Activated CD8-positive, alpha-beta T cell treated with anti-CD3 and anti-CD28 coated beads for 36 hours (primary cell): ENCODE results near the gene KCNN4. TPM values are rescaled to one million over a fixed set of nuclear protein-coding genes. Genes with fewer than 3 reads are reported as not detected.
A peak's percentile ranks its signal among the peaks of the same experiment; 100 is the strongest.
"Not testable (repeated sequence)": the region's sequence is repeated elsewhere in the genome, so short reads cannot be mapped to it uniquely, and the experiment has no call there.

Experiments used
- ATAC-seq: fragments of 200-7000 bp; cut with Tn5 transposase; one replicate; pipeline ENCODE4 v1.10.0; 2021; ENCODE audit warnings: mild to moderate bottlenecking, moderate library complexity
- CTCF ChIA-PET: fragments of 350-600 bp; sonication (Branson Sonifier 250); formaldehyde crosslinking; loops from one replicate; lab custom pipeline; 2021; ENCODE audit warnings: antibody characterized with exemption; lab: Charles Lee
- POLR2A ChIA-PET: fragments of 350-600 bp; sonication (Branson Sonifier 250); formaldehyde crosslinking; loops from one replicate; lab custom pipeline; 2021; ENCODE audit warnings: antibody characterized with exemption; lab: Charles Lee
- DNase-seq: peaks from one replicate; pipeline ENCODE4 v3.0.0-alpha.2; 2020
- H3K27ac Mint-ChIP-seq: one replicate; pipeline ENCODE4 v1.8.0; 2021; ENCODE audit warnings: mild to moderate bottlenecking, mixed read lengths
- H3K27me3 Mint-ChIP-seq: one replicate; pipeline ENCODE4 v1.8.0; 2021; ENCODE audit warnings: mixed read lengths
- H3K36me3 Mint-ChIP-seq: one replicate; pipeline ENCODE4 v1.8.0; 2021; ENCODE audit warnings: low read depth, mixed read lengths
- H3K4me1 Mint-ChIP-seq: one replicate; pipeline ENCODE4 v1.8.0; 2021; ENCODE audit warnings: low read depth, mixed read lengths
- H3K4me3 Mint-ChIP-seq: one replicate; pipeline ENCODE4 v1.8.0; 2021; ENCODE audit warnings: mild to moderate bottlenecking, moderate library complexity, mixed read lengths
- H3K9me3 Mint-ChIP-seq: one replicate; pipeline ENCODE4 v1.8.0; 2021; ENCODE audit warnings: mixed read lengths
- intact Hi-C: fragments of 100-400 bp; cut with micrococcal nuclease; formaldehyde crosslinking; loops from one replicate; pipeline ENCODE4 v1.10.0; 2022
- total RNA-seq, 2 experiments: library from RNA; stranded (reverse); gene quantifications; one replicate each; pipeline ENCODE4 v1.2.3, GENCODE V29; 2021
- TF ChIP-seq, protein P1 (sequence below): fragments of 200-600 bp; IDR thresholded peaks from one replicate; pipeline ENCODE4 v1.8.0; 2022; ENCODE audit warnings: antibody characterized with exemption, mild to moderate bottlenecking

Gene KCNN4
- total RNA-seq, 2 experiments from 2014 or later: 49.5 to 49.6 TPM

DNA sequence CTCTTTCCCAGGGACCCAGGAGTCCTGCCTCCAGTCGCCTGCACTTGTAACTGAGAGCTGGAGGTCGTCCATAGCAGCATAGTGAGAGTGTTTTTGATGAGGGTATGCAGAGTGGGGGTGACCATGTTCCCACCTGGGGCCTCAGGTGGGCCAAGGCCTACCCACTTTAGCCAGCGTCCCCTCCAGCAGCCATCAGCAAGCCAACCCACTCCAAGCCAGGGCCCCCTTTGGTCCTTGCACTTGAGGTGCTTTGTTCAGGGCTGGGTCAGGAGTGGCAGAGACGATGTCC, 14.1 kb downstream of the KCNN4 start:
- Mint-ChIP-seq H3K9me3 (no peaks in the 10 kb centered on the region), H3K4me3 (peak overlapping the region; percentile 43), H3K4me1 (peaks cover 66% of the 10 kb centered on the region), H3K36me3 (peaks cover 58% of the 10 kb centered on the region), H3K27me3 (no peaks in the 10 kb centered on the region), H3K27ac (peak overlapping the region; percentile 95)
- DNase-seq (no peak), ATAC-seq (no peak)
- intact Hi-C loops: no loop called here
- CTCF ChIA-PET: interaction anchor here (0.8 to 5.0 kb wide), 13 partner anchors 12 to 98 kb away, joined by 3 to 122 read pairs (median 4); partner anchors contain the start of genes KCNN4, PLAUR and SMG9
- POLR2A ChIA-PET: interaction anchor here (0.6 to 11.4 kb wide), 5 partner anchors 12 to 1709 kb away, joined by 3 to 147 read pairs (median 5); partner anchors contain the start of genes KCNN4 and SMG9
- TF ChIP-seq, protein P1, sequence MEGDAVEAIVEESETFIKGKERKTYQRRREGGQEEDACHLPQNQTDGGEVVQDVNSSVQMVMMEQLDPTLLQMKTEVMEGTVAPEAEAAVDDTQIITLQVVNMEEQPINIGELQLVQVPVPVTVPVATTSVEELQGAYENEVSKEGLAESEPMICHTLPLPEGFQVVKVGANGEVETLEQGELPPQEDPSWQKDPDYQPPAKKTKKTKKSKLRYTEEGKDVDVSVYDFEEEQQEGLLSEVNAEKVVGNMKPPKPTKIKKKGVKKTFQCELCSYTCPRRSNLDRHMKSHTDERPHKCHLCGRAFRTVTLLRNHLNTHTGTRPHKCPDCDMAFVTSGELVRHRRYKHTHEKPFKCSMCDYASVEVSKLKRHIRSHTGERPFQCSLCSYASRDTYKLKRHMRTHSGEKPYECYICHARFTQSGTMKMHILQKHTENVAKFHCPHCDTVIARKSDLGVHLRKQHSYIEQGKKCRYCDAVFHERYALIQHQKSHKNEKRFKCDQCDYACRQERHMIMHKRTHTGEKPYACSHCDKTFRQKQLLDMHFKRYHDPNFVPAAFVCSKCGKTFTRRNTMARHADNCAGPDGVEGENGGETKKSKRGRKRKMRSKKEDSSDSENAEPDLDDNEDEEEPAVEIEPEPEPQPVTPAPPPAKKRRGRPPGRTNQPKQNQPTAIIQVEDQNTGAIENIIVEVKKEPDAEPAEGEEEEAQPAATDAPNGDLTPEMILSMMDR: no peak

- ChIA-PET CTCF (interaction anchor here (1.0 to 5.0 kb wide), 11 partner anchors 10 to 170 kb away, joined by 3 to 122 read pairs (median 6); partner anchors contain the start of genes KCNN4, PLAUR, SMG9 and ZNF283), POLR2A (interaction anchor here (1.2 to 11.4 kb wide), 6 partner anchors 11 to 97 kb away, joined by 3 to 147 read pairs (median 5); partner anchors contain the start of genes KCNN4 and SMG9)
- TF ChIP-seq, protein P1: no peak
- ATAC-seq (peak; percentile 83), DNase-seq (peak; percentile 95)
- H3K27me3 Mint-ChIP-seq: no peaks in the 10 kb centered on the region
- peak overlapping the region; percentile 43 for H3K4me3 Mint-ChIP-seq
- peak overlapping the region; percentile 95 for H3K27ac Mint-ChIP-seq
- peaks cover 66% of the 10 kb centered on the region for H3K4me1 Mint-ChIP-seq
- intact Hi-C loops: loop anchor here (2.0 kb wide), 1 partner anchor 16 kb away; the partner anchor contains the start of gene KCNN4
- H3K9me3 Mint-ChIP-seq: no peaks in the 10 kb centered on the region
- H3K36me3 Mint-ChIP-seq: peaks cover 54% of the 10 kb centered on the region
These were observed 15.5 kb downstream of the KCNN4 start for GRCh38 chr19:43765109-43765876.

- H3K27me3 Mint-ChIP-seq, DNase-seq, ATAC-seq, H3K9me3 Mint-ChIP-seq: not testable (repeated sequence)
- intact Hi-C loops: loop anchor here (2.0 kb wide), 1 partner anchor 16 kb away; the partner anchor contains the start of gene KCNN4
- Mint-ChIP-seq H3K4me1 (peaks cover 67% of the 10 kb centered on the region), H3K27ac (peak overlapping the region; percentile 95), H3K4me3 (peak overlapping the region; percentile 43), H3K36me3 (peaks cover 49% of the 10 kb centered on the region)
- ChIA-PET CTCF (interaction anchor here (1.0 to 5.0 kb wide), 6 partner anchors 10 to 170 kb away, joined by 5 to 122 read pairs (median 22); partner anchors contain the start of genes KCNN4, PLAUR and SMG9), POLR2A (interaction anchor here (1.2 to 11.4 kb wide), 6 partner anchors 10 to 96 kb away, joined by 3 to 147 read pairs (median 5); partner anchors contain the start of genes KCNN4 and SMG9)
These were observed 16.1 kb downstream of the KCNN4 start for GRCh38 chr19:43764684-43765083.

DNA sequence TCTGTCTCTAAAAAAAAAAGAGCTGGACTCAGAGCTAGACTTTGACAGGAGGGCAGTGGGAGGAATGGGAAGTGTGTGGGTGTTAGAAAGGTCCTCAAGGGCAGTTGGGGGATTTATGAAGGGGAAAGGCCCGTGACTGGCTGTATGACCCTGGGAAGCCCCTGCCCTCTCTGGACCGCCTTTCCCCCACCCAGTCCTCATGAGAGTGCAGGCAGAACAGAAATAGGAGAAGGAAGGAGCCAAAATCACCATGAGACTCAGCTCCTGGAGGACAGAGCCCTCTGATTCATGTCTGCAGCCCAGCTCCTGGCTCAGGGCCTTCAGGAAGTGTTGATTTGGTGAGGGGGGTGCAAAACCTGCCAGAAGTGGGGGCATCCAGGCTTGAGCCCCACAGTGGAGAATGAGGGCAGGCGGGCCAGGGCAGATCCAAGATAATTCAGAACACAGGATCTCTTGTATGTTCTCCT, 17.3 kb downstream of the KCNN4 start:
- POLR2A ChIA-PET: interaction anchor here (10.5 to 11.4 kb wide), 2 partner anchors 9 to 15 kb away, joined by 137 to 147 read pairs; partner anchors contain the start of genes KCNN4 and SMG9
- peaks cover 70% of the 10 kb centered on the region for H3K4me1 Mint-ChIP-seq
- TF ChIP-seq, protein P1: no peak

DNA sequence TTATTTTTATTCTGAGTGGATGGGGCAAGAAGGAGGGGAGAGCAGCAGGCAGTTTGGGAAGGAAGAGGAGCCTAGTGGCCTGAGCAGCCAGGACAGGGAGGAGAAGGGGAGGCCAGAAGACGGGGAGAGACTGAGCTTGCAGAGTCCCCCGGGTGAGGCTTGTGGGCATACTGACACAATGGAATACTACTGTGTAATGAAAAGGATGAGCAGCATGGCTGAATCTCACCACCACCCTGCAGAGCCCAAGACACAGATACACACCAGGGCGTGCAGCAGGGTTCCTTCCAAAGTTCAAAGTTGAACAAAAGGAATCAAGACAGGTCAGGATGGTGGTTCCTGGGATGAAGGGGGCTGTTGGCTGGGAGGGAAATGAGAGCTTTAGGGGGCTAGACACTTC, 18.0 kb downstream of the KCNN4 start:
- Mint-ChIP-seq H3K9me3 (no peaks in the 10 kb centered on the region), H3K4me1 (peaks cover 64% of the 10 kb centered on the region), H3K4me3 (no peak overlapping the region), H3K27ac (peak overlapping the region; percentile 76), H3K36me3 (peaks cover 36% of the 10 kb centered on the region), H3K27me3 (no peaks in the 10 kb centered on the region)
- TF ChIP-seq, protein P1: no peak
- ChIA-PET POLR2A (interaction anchor here (0.7 to 11.4 kb wide), 3 partner anchors 9 to 46 kb away, joined by 3 to 147 read pairs (median 137); partner anchors contain the start of genes KCNN4 and SMG9), CTCF (interaction anchor here (1.8 to 3.7 kb wide), 3 partner anchors 16 to 94 kb away, joined by 5 to 22 read pairs (median 7); partner anchors contain the start of gene KCNN4)
- ATAC-seq (no peak), DNase-seq (no peak)
- intact Hi-C loops: no loop called here

More for the DNA sequence above, 17.3 kb downstream of the KCNN4 start:
- ATAC-seq: no peak
- Mint-ChIP-seq H3K27me3 (no peaks in the 10 kb centered on the region), H3K9me3 (no peaks in the 10 kb centered on the region), H3K36me3 (peaks cover 38% of the 10 kb centered on the region), H3K4me3 (no peak overlapping the region), H3K27ac (peak overlapping the region; percentile 76)
- CTCF ChIA-PET: interaction anchor here (0.6 to 3.7 kb wide), 6 partner anchors 9 to 95 kb away, joined by 3 to 22 read pairs (median 4); partner anchors contain the start of genes KCNN4 and PLAUR
- intact Hi-C loops: no loop called here
- peak; percentile 49 for DNase-seq
